Erythroblast (primary cell): ENCODE measurements around the gene ZNF471.

ENCODE experiments used
- GATA1 ChIP-seq: IDR thresholded peaks from 2 replicates; pipeline ENCODE4 v1.6.1; 2011; ENCODE audit warnings: low read depth, mild to moderate bottlenecking, control low read depth, low read length, moderate library complexity
- POLR2A ChIP-seq: IDR thresholded peaks from 2 replicates; pipeline ENCODE4 v1.6.1; 2011; ENCODE audit warnings: mild to moderate bottlenecking, low read length

DNA sequence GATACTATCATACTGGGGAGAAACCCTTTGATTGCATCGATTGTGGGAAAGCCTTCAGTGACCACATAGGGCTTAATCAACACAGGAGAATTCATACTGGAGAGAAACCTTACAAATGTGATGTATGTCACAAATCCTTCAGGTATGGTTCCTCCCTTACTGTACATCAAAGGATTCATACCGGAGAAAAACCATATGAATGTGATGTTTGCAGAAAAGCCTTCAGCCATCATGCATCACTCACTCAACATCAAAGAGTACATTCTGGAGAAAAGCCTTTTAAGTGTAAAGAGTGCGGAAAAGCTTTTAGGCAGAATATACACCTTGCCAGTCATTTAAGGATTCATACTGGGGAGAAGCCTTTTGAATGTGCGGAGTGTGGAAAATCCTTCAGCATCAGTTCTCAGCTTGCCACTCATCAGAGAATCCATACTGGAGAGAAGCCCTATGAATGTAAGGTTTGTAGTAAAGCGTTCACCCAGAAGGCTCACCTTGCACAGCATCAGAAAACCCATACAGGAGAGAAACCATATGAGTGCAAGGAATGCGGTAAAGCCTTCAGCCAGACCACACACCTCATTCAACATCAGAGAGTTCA is 46.7 kb downstream of the ZNF471 start:
- TF ChIP-seq POLR2A = no peak
- TF ChIP-seq GATA1 = no peak
